H1 (cell line): ENCODE results near the gene SLC22A31. TPM values are rescaled to one million over a fixed set of nuclear protein-coding genes. Genes with fewer than 3 reads are reported as not detected.

Source experiments
- CTCF ChIA-PET: fragments of 300-600 bp; sonication (Branson Sonifier 250); formaldehyde crosslinking; loops from one replicate; lab custom pipeline; 2021; ENCODE audit not compliant: partially characterized antibody; lab: Charles Lee
- POLR2A ChIA-PET: fragments of 300-600 bp; sonication (Branson Sonifier 250); formaldehyde crosslinking; loops from one replicate; lab custom pipeline; 2021; ENCODE audit warnings: inconsistent platforms; ENCODE audit not compliant: partially characterized antibody; lab: Charles Lee
- DNase-seq, 2 experiments: peaks; one replicate each; pipeline versions ENCODE4 v3.0.0 to v3.0.0-alpha.2; 2010 to 2022; ENCODE audit warnings: low spot score in 2 of 2, low read depth in 1 of 2, mixed read lengths in 1 of 2
- FAIRE-seq: peaks from 2 replicates; lab custom pipeline; 2011; peaks lifted over from hg19 to GRCh38; lab: Jason Lieb, UNC
- H2AFZ ChIP-seq: 2 replicates; pipeline ENCODE4 v1.8.1; 2012; ENCODE audit warnings: low read length, inconsistent platforms
- H2AK5ac ChIP-seq: 2 replicates; pipeline ENCODE4 v1.6.1; 2013; ENCODE audit warnings: low read depth, low read length
- H2BK120ac ChIP-seq: replicated peaks from 2 replicates; pipeline ENCODE3; 2013; ENCODE audit warnings: low read depth, low read length, inconsistent platforms
- H2BK12ac ChIP-seq: 2 replicates; pipeline ENCODE4 v1.6.1; 2013; ENCODE audit warnings: low read depth, low read length
- H2BK15ac ChIP-seq: 2 replicates; pipeline ENCODE4 v1.6.1; 2013; ENCODE audit warnings: low read length
- H2BK20ac ChIP-seq: 2 replicates; pipeline ENCODE4 v1.6.1; 2013; ENCODE audit warnings: low read length
- H2BK5ac ChIP-seq: 2 replicates; pipeline ENCODE4 v1.6.1; 2013; ENCODE audit warnings: low read depth, low read length
- H3K14ac ChIP-seq: 2 replicates; pipeline ENCODE4 v1.6.1; 2013; ENCODE audit warnings: inconsistent platforms; ENCODE audit not compliant: insufficient read length
- H3K18ac ChIP-seq: 2 replicates; pipeline ENCODE4 v1.6.1; 2013; ENCODE audit warnings: low read length; ENCODE audit errors: extremely low read depth
- H3K23ac ChIP-seq: 2 replicates; pipeline ENCODE4 v1.6.1; 2013; ENCODE audit warnings: inconsistent platforms; ENCODE audit not compliant: insufficient read length
- H3K23me2 ChIP-seq: 2 replicates; pipeline ENCODE4 v1.6.1; 2013; ENCODE audit warnings: low read depth, low read length
- H3K27ac ChIP-seq: 2 replicates; pipeline ENCODE4 v1.6.1; 2011; ENCODE audit warnings: low read depth, low read length, inconsistent platforms
- H3K27me3 ChIP-seq, 4 experiments: replicated peaks in 1 of 4; 1 replicate in 1 of 4; 2 replicates in 3 of 4; pipeline versions ENCODE4 v1.6.1 to v1.8.1; 2011 to 2013; ENCODE audit warnings: low read length in 3 of 4, mild to moderate bottlenecking in 3 of 4, inconsistent platforms in 2 of 4, mixed read lengths in 2 of 4, moderate library complexity in 1 of 4; ENCODE audit not compliant: control insufficient read depth in 3 of 4, insufficient read depth in 3 of 4; ENCODE audit errors: extremely low read depth in 1 of 4
- H3K36me3 ChIP-seq, 4 experiments: 2 replicates each; pipeline versions ENCODE4 v1.6.1 to v1.8.1; 2011 to 2013; ENCODE audit warnings: mild to moderate bottlenecking in 4 of 4, low read length in 3 of 4, moderate library complexity in 2 of 4, control low read depth in 1 of 4, inconsistent platforms in 1 of 4; ENCODE audit not compliant: insufficient read depth in 4 of 4, control insufficient read depth in 2 of 4
- H3K4ac ChIP-seq: replicated peaks from 2 replicates; pipeline ENCODE3; 2013; ENCODE audit warnings: low read length, low read depth, mixed read lengths, inconsistent platforms; ENCODE audit not compliant: insufficient read length
- H3K4me1 ChIP-seq, 4 experiments: replicated peaks in 1 of 4; 1 replicate in 1 of 4; 2 replicates in 3 of 4; pipeline versions ENCODE4 v1.6.1 to v1.8.1; 2011 to 2013; ENCODE audit warnings: low read length in 3 of 4, inconsistent platforms in 2 of 4, mixed read lengths in 1 of 4; ENCODE audit not compliant: insufficient read depth in 4 of 4, control insufficient read depth in 3 of 4
- H3K4me2 ChIP-seq, 2 experiments: 2 replicates each; pipeline versions ENCODE4 v1.6.1 to v1.8.1; 2011 to 2013; ENCODE audit warnings: low read depth in 2 of 2, low read length in 2 of 2, control low read depth in 1 of 2, inconsistent platforms in 1 of 2, mild to moderate bottlenecking in 1 of 2; ENCODE audit not compliant: insufficient read depth in 1 of 2
- H3K4me3 ChIP-seq, 4 experiments: fragments of 200-600, 300-600 bp in 1 of 4; sonication (generic), shearing (Covaris generic), sonication (Bioruptor Twin) in 1 of 4; 2 replicates each; pipeline versions ENCODE4 v1.5.1 to v1.8.1; 2011 to 2016; ENCODE audit warnings: low read length in 4 of 4, low read depth in 3 of 4, control low read depth in 2 of 4, inconsistent platforms in 2 of 4, mild to moderate bottlenecking in 2 of 4, mixed read lengths in 1 of 4, moderate library complexity in 1 of 4; ENCODE audit not compliant: insufficient read depth in 2 of 4; ENCODE audit errors: extremely low read depth in 1 of 4
- H3K56ac ChIP-seq: replicated peaks from 2 replicates; pipeline ENCODE3; 2013; ENCODE audit warnings: low read depth, mild to moderate bottlenecking, mixed read lengths, low read length, inconsistent platforms; ENCODE audit not compliant: insufficient read length
- H3K79me1 ChIP-seq: 2 replicates; pipeline ENCODE4 v1.6.1; 2013; ENCODE audit warnings: low read depth, low read length, control low read depth
- H3K79me2 ChIP-seq, 2 experiments: 2 replicates each; pipeline versions ENCODE4 v1.6.1 to v1.8.1; 2012 to 2013; ENCODE audit warnings: low read length in 2 of 2, mild to moderate bottlenecking in 2 of 2, inconsistent platforms in 1 of 2; ENCODE audit not compliant: insufficient read depth in 2 of 2, control insufficient read depth in 1 of 2
- H3K9ac ChIP-seq, 4 experiments: replicated peaks in 1 of 4; 1 replicate in 1 of 4; 2 replicates in 3 of 4; pipeline versions ENCODE4 v1.6.1 to v1.8.1; 2011 to 2013; ENCODE audit warnings: low read depth in 3 of 4, low read length in 3 of 4, control low read depth in 2 of 4, mild to moderate bottlenecking in 2 of 4, moderate library complexity in 2 of 4, inconsistent platforms in 1 of 4; ENCODE audit errors: extremely low read depth in 1 of 4
- H3K9me3 ChIP-seq, 2 experiments: 2 replicates each; pipeline versions ENCODE4 v1.6.1 to v1.8.1; 2012 to 2013; ENCODE audit warnings: mild to moderate bottlenecking in 2 of 2, moderate library complexity in 2 of 2, control low read depth in 1 of 2, inconsistent platforms in 1 of 2, low read depth in 1 of 2, low read length in 1 of 2, mixed read lengths in 1 of 2; ENCODE audit not compliant: insufficient read depth in 2 of 2
- H4K20me1 ChIP-seq, 2 experiments: replicated peaks in 1 of 2; 2 replicates each; pipeline versions ENCODE3 to v1.8.1; 2011 to 2013; ENCODE audit warnings: inconsistent platforms in 2 of 2, low read length in 2 of 2, mild to moderate bottlenecking in 1 of 2; ENCODE audit not compliant: insufficient read depth in 2 of 2, control insufficient read depth in 1 of 2
- H4K5ac ChIP-seq: 2 replicates; pipeline ENCODE4 v1.6.1; 2013; ENCODE audit warnings: low read length, low read depth, mixed read lengths, inconsistent platforms; ENCODE audit not compliant: insufficient read length
- H4K8ac ChIP-seq: 2 replicates; pipeline ENCODE4 v1.8.0; 2013; ENCODE audit warnings: mild to moderate bottlenecking, moderate library complexity, low read length, inconsistent platforms; ENCODE audit not compliant: insufficient read depth; ENCODE audit errors: extremely low read depth
- H4K91ac ChIP-seq: replicated peaks from 2 replicates; pipeline ENCODE3; 2013; ENCODE audit warnings: low read length, mixed read lengths, inconsistent platforms; ENCODE audit not compliant: insufficient read length
- CHD1 ChIP-seq: IDR thresholded peaks from 2 replicates; pipeline ENCODE4 v1.6.1; 2012; ENCODE audit warnings: low read depth, low read length, improper control_type of control experiment
- EZH2 ChIP-seq: fragments of 200-600 bp; sonication (generic); IDR thresholded peaks from 2 replicates; pipeline ENCODE4 v1.7.1; 2012; ENCODE audit warnings: low read depth, mild to moderate bottlenecking, moderate library complexity, low read length, inconsistent platforms; ENCODE audit not compliant: severe bottlenecking
- NRF1 ChIP-seq: IDR thresholded peaks from 2 replicates; pipeline ENCODE4 v1.6.1; 2011; ENCODE audit warnings: mild to moderate bottlenecking, low read depth, low read length, improper control_type of control experiment
- POLR2A ChIP-seq, 2 experiments: IDR thresholded peaks; 1 replicate in 1 of 2; 2 replicates in 1 of 2; pipeline ENCODE4 v1.6.1; 2011; ENCODE audit warnings: low read depth in 2 of 2, low read length in 2 of 2, mild to moderate bottlenecking in 2 of 2; ENCODE audit errors: control extremely low read depth in 1 of 2
- RXRA ChIP-seq: IDR thresholded peaks from 2 replicates; pipeline ENCODE4 v1.6.1; 2011; ENCODE audit warnings: low read depth, mild to moderate bottlenecking, low read length, moderate library complexity; ENCODE audit not compliant: insufficient read depth
- SP1 ChIP-seq: IDR thresholded peaks from 2 replicates; pipeline ENCODE4 v1.6.1; 2011; ENCODE audit warnings: low read depth, low read length
- SP2 ChIP-seq: IDR thresholded peaks from 2 replicates; pipeline ENCODE4 v1.6.1; 2012; ENCODE audit warnings: mild to moderate bottlenecking, low read length, inconsistent platforms
- SP4 ChIP-seq: IDR thresholded peaks from 2 replicates; pipeline ENCODE4 v1.6.1; 2012; ENCODE audit warnings: low read length, inconsistent platforms
- WGBS, 2 experiments: shearing (Covaris generic) in 1 of 2; methylation state at CpG; one replicate each; pipeline versions ENCODE4 v1.1.6 to v1.1.7; 2013 to 2015; ENCODE audit warnings: low lambda C conversion rate in 2 of 2, mixed read lengths in 2 of 2, inconsistent platforms in 1 of 2, low coverage in 1 of 2, missing lambda C conversion rate in 1 of 2; ENCODE audit not compliant: insufficient replicate concordance in 2 of 2, insufficient coverage in 1 of 2, insufficient read length in 1 of 2; ENCODE audit errors: extremely low coverage in 1 of 2, missing lambda C conversion rate in 1 of 2; 5-methylcytosine and 5-hydroxymethylcytosine counted together
- polyA plus RNA-seq, 7 experiments: library from polyadenylated mRNA; depleted of rRNA in 3 of 7; stranded (reverse) in 5 of 7; unstranded in 2 of 7; fragments of >200 nt in 5 of 7; fragments of 200-250 nt in 2 of 7; gene quantifications; 1 replicate in 5 of 7; 2 replicates in 1 of 7; 4 replicates in 1 of 7; pipeline versions ENCODE4 v1.2.1 to v1.2.3, GENCODE V29; 2011 to 2013; ENCODE audit warnings: missing spikeins in 2 of 7, mixed read lengths in 2 of 7
- total RNA-seq: library from RNA; stranded (reverse); fragmentation: NEBNext Ultra II Directional; extraction: Animal tissue kit (Norgen Biotek cat#: 25700); gene quantifications from 2 replicates; pipeline ENCODE4 v1.2.1, GENCODE V29; 2021

SLC22A31 gene
- total and polyA plus RNA-seq, 2 of the 8 experiments (the other 6 are each of a cell fraction or from before 2014, with no cell fraction given), result 7.7 to 10.6 TPM

DNA sequence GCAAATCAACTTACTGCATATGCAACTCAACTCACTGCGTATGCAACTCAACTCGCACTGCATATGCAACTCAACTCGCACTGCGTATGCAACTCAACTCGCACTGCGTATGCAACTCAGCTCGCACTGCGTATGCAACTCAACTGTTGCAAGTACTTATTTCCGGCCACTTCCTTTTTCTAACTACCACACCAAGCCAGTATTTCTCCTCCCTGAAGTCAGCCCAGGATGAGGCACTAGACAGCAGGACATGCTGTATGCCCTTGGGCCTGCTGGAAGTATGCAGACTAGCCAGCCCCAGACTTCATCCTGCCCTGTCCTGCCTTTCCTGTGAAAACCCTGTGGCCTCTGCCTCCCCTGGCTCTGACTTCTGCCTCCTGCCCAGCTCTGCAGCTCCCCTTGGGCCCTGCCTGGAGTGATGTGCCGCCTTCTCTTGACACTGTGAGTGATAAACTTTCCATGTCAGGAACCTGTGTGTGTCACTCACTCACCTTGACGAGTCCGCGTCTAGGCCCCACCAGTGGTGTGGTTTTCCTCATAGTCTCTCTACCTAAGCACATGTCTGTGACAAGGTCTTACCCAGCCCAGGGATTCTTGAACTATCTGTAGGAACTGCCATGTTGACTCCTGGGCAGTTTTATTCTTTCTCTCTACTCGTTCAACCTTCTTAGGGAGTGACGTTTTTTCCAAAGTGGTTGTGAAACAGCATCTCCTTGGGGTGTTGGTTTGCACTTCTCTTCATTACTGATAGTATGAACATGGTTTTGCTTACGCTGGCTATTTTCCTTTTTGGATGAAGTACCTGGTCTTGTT is 33.5 kb upstream of the SLC22A31 start:
- Histone ChIP-seq H2BK5ac (no peak overlapping the region), H3K36me3 (peaks cover 14 to 49% (median 34%) of the 10 kb centered on the region in 4 experiments), H3K4me1 (no peaks in the 10 kb centered on the region), H3K4me2 (no peak overlapping the region), H2BK15ac (no peak overlapping the region), H3K79me2 (peaks cover 0 to 2% of the 10 kb centered on the region in 2 experiments; a peak in 1 of 4 replicates), H4K20me1 (no peaks in the 10 kb centered on the region), H3K27ac (no peak overlapping the region), H3K4ac (no peak overlapping the region), H3K9me3 (peaks cover 24 to 27% of the 10 kb centered on the region in 2 experiments), H4K8ac (no peak overlapping the region), H2BK120ac (no peak overlapping the region), H4K5ac (no peak overlapping the region), H3K4me3 (no peak overlapping the region), H3K18ac (no peak overlapping the region), H2BK20ac (no peak overlapping the region), H3K56ac (no peak overlapping the region), H4K91ac (no peak overlapping the region), H3K23me2 (peaks cover 2% of the 10 kb centered on the region; the same call in 1 of the 2 replicates), H3K27me3 (no peaks in the 10 kb centered on the region), H3K9ac (no peak overlapping the region), H3K14ac (no peak overlapping the region), H3K23ac (no peak overlapping the region), H3K79me1 (peaks cover 6% of the 10 kb centered on the region; the same call in 1 of the 2 replicates), H2BK12ac (no peak overlapping the region), H2AK5ac (no peak overlapping the region), H2AFZ (no peak overlapping the region)
- POLR2A ChIA-PET, result interaction anchor here (1.1 kb wide), 1 partner anchor 16 kb away, joined by 3 read pairs; the partner anchor contains the start of gene ZNF778
- 95% methylated on average over 16 of the region's 16 CpGs; no CpG with 5 or more reads in 1 of the 2 experiments for WGBS, 2 experiments
- CTCF ChIA-PET, result interaction anchor here (0.7 kb wide), 1 partner anchor 96 kb away, joined by 3 read pairs; no protein-coding TSS in a partner anchor
- FAIRE-seq, result no peak
- TF ChIP-seq SP1, result no peak
- TF ChIP-seq SP2, result no peak
- no peak for TF ChIP-seq EZH2
- TF ChIP-seq NRF1, result no peak
- TF ChIP-seq RXRA, result no peak
- no peak for TF ChIP-seq CHD1
- TF ChIP-seq SP4, result no peak
- no peak for TF ChIP-seq POLR2A (IDR thresholded peaks at IDR 0.05; ENCODE audit: control extremely low read depth in 1 of 2, low read depth in 2 of 2, low read length in 2 of 2)
- DNase-seq, result no peak
